Stimulated activated CD8-positive, alpha-beta memory T cell treated with anti-CD3 and anti-CD28 coated beads, Interleukin-15, amount 100 ng/mL, for 24 hours (primary cell): ENCODE data around the gene ICAM1.
A peak's percentile ranks its signal among the peaks of the same experiment; 100 is the strongest.

Source experiments
- DNase-seq: peaks from one replicate; pipeline ENCODE4 v3.0.0-alpha.2; 2020; ENCODE audit warnings: low read depth

ICAM1 gene

GRCh38 chr19:10321874-10322835 lies 51.2 kb downstream of the ICAM1 start:
- no peak for DNase-seq

GRCh38 chr19:10325732-10326131 lies 54.8 kb downstream of the ICAM1 start:
- DNase-seq, result no peak

GRCh38 chr19:10327793-10328192 lies 56.9 kb downstream of the ICAM1 start:
- no peak for DNase-seq

GRCh38 chr19:10328558-10329429 lies 57.9 kb downstream of the ICAM1 start:
- DNase-seq, result no peak

GRCh38 chr19:10329555-10329954 lies 58.6 kb downstream of the ICAM1 start:
- no peak for DNase-seq

- no peak for DNase-seq
Measured at GRCh38 chr19:10332158-10332964, 61.4 kb downstream of the ICAM1 start.

GRCh38 chr19:10332965-10333757 lies 62.2 kb downstream of the ICAM1 start, which contains the start of gene RAVER1:
Gene RAVER1 (minus strand): TSS chr19:10333529. CDS start chr19:10333507, 22 bp downstream.
- peak; percentile 95 for DNase-seq

- DNase-seq, result no peak
Measured at GRCh38 chr19:10333758-10334587, 63.1 kb downstream of the ICAM1 start.

- DNase-seq, result no peak
Measured at GRCh38 chr19:10334588-10335351, 63.9 kb downstream of the ICAM1 start.

GRCh38 chr19:10335352-10335985 lies 64.5 kb downstream of the ICAM1 start:
- no peak for DNase-seq
